GM12878 (cell line): ENCODE data around the gene B4GALNT2.

Source experiments
- ATF7 ChIP-seq: fragments of 450-650 bp; IDR thresholded peaks from 2 replicates; pipeline ENCODE4 v1.6.1; 2016; ENCODE audit warnings: low read depth, mild to moderate bottlenecking
- CEBPZ ChIP-seq: fragments of 150-350 bp; IDR thresholded peaks from 2 replicates; pipeline ENCODE4 v1.6.1; 2016; ENCODE audit warnings: low read depth, low read length
- DPF2 ChIP-seq: fragments of 450-650 bp; IDR thresholded peaks from 2 replicates; pipeline ENCODE4 v1.6.1; 2017; ENCODE audit warnings: mild to moderate bottlenecking
- HSF1 ChIP-seq: fragments of 150-350 bp; IDR thresholded peaks from 2 replicates; pipeline ENCODE4 v1.6.1; 2014; ENCODE audit warnings: mild to moderate bottlenecking, low read depth, low read length
- NFIC ChIP-seq: IDR thresholded peaks from 2 replicates; pipeline ENCODE4 v1.6.1; 2012; ENCODE audit warnings: low read depth, mild to moderate bottlenecking, inconsistent platforms, low read length, moderate library complexity
- NR2C2 ChIP-seq: IDR thresholded peaks from 2 replicates; pipeline ENCODE4 v1.6.1; 2011; ENCODE audit warnings: borderline replicate concordance, low read depth; ENCODE audit not compliant: control insufficient read depth, insufficient read length
- POLR2A ChIP-seq: IDR thresholded peaks from 2 replicates; pipeline ENCODE4 v1.6.1; 2011; ENCODE audit warnings: low read depth, mild to moderate bottlenecking, low read length
- SRF ChIP-seq, 2 experiments: IDR thresholded peaks; 2 replicates each; pipeline ENCODE4 v1.6.1; 2011; ENCODE audit warnings: low read depth in 2 of 2, low read length in 2 of 2, mild to moderate bottlenecking in 1 of 2, moderate library complexity in 1 of 2
- SUZ12 ChIP-seq: fragments of 200-600 bp; sonication (generic); IDR thresholded peaks from one replicate; pipeline ENCODE4 v1.6.1; 2018; ENCODE audit warnings: antibody characterized with exemption, mild to moderate bottlenecking; ENCODE audit not compliant: unreplicated experiment
- TARDBP ChIP-seq: IDR thresholded peaks from 2 replicates; pipeline ENCODE4 v1.6.1; 2016; ENCODE audit warnings: borderline replicate concordance
- TCF12 ChIP-seq: IDR thresholded peaks from 2 replicates; pipeline ENCODE4 v1.6.1; 2011; ENCODE audit warnings: low read depth, mild to moderate bottlenecking, low read length
- TCF3 ChIP-seq: IDR thresholded peaks from 2 replicates; pipeline ENCODE4 v1.6.1; 2012; ENCODE audit warnings: low read depth, mild to moderate bottlenecking, low read length, borderline replicate concordance; ENCODE audit not compliant: insufficient read depth
- TF ChIP-seq, protein P1 (sequence below): fragments of 450-650 bp; IDR thresholded peaks from 2 replicates; pipeline ENCODE4 v1.6.1; 2017; ENCODE audit warnings: antibody characterized with exemption, mild to moderate bottlenecking, moderate library complexity
- TF ChIP-seq, protein P2 (sequence below): IDR thresholded peaks from 2 replicates; pipeline ENCODE4 v1.6.1; 2012; ENCODE audit warnings: low read depth, low read length, improper control_type of control experiment

DNA sequence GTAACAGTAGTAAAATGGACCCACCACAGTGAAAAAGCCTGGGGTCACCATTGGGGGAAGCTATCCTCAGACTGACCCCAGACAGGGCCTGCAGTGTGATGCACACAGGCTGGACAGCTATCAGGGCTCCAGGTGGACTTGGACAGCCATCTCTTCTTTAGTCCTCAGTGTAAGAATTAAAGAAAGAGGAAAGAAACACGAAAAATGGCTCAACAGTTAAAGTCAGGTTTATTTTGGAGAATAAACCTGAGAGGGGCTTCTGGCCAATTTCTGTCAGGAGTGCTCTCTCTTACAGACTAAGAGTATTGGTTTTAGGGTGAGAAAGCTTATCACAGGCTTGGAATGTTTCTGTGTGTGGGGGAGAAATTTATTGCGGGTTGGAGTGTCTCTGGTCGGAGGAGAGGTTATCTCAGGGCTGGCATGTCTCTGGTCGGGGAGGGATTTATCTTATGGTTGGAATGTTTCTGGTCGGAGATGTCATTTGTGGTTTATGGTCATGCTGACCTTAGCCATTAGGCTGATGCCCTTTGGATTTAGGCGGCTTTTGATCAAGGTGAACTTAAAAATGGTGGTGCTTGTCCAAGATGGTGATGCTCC lies 10.8 kb upstream of the B4GALNT2 start:
- TF ChIP-seq TARDBP (no peak), TCF12 (no peak), SRF (IDR thresholded peaks at IDR 0.05; ENCODE audit: low read depth in 2 of 2, low read length in 2 of 2) (no peak), ATF7 (no peak), TCF3 (no peak), HSF1 (no peak), SUZ12 (no peak), NR2C2 (no peak), DPF2 (no peak), CEBPZ (no peak), POLR2A (no peak), NFIC (no peak)
- TF ChIP-seq, protein P1, sequence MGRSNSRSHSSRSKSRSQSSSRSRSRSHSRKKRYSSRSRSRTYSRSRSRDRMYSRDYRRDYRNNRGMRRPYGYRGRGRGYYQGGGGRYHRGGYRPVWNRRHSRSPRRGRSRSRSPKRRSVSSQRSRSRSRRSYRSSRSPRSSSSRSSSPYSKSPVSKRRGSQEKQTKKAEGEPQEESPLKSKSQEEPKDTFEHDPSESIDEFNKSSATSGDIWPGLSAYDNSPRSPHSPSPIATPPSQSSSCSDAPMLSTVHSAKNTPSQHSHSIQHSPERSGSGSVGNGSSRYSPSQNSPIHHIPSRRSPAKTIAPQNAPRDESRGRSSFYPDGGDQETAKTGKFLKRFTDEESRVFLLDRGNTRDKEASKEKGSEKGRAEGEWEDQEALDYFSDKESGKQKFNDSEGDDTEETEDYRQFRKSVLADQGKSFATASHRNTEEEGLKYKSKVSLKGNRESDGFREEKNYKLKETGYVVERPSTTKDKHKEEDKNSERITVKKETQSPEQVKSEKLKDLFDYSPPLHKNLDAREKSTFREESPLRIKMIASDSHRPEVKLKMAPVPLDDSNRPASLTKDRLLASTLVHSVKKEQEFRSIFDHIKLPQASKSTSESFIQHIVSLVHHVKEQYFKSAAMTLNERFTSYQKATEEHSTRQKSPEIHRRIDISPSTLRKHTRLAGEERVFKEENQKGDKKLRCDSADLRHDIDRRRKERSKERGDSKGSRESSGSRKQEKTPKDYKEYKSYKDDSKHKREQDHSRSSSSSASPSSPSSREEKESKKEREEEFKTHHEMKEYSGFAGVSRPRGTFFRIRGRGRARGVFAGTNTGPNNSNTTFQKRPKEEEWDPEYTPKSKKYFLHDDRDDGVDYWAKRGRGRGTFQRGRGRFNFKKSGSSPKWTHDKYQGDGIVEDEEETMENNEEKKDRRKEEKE: no peak
- TF ChIP-seq, protein P2, sequence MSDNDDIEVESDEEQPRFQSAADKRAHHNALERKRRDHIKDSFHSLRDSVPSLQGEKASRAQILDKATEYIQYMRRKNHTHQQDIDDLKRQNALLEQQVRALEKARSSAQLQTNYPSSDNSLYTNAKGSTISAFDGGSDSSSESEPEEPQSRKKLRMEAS: no peak
